Stimulated activated naive B cell treated with anti-CD40 and anti-IgM and Interleukin-4, amounts not matched to agents 10 μg/mL and 1 μg/mL and 100 μg/mL, for 72 hours (primary cell): ENCODE data around the gene MC2R.
"Not testable (repeated sequence)": the region's sequence is repeated elsewhere in the genome, so short reads cannot be mapped to it uniquely, and the experiment has no call there.

Experiments
- ATAC-seq, 2 donors: fragments of 150-1000 bp; cut with Tn5 transposase; replicated peaks; 2 replicates each; pipeline ENCODE4 v1.10.0; 2021; ENCODE audit warnings: moderate library complexity in 1 of 2
- DNase-seq: peaks from one replicate; pipeline ENCODE4 v3.0.0; 2021
- H3K27ac Mint-ChIP-seq: one replicate; pipeline ENCODE4 v1.8.0; 2022; ENCODE audit warnings: mild to moderate bottlenecking, mixed read lengths
- H3K27me3 Mint-ChIP-seq, 2 donors: one replicate each; pipeline ENCODE4 v1.8.0; 2022; ENCODE audit warnings: mixed read lengths in 2 of 2
- H3K36me3 Mint-ChIP-seq, 2 donors: one replicate each; pipeline ENCODE4 v1.8.0; 2022; ENCODE audit warnings: mixed read lengths in 2 of 2, mild to moderate bottlenecking in 1 of 2
- H3K4me1 Mint-ChIP-seq, 2 donors: one replicate each; pipeline ENCODE4 v1.8.0; 2022; ENCODE audit warnings: mixed read lengths in 2 of 2, mild to moderate bottlenecking in 1 of 2
- H3K4me3 Mint-ChIP-seq, 2 donors: one replicate each; pipeline ENCODE4 v1.8.0; 2022; ENCODE audit warnings: mild to moderate bottlenecking in 2 of 2, mixed read lengths in 2 of 2, moderate library complexity in 1 of 2
- H3K9me3 Mint-ChIP-seq, 2 donors: one replicate each; pipeline ENCODE4 v1.8.0; 2022; ENCODE audit warnings: mixed read lengths in 2 of 2, mild to moderate bottlenecking in 1 of 2

MC2R gene

GRCh38 chr18:13879492-13879891 lies 35.8 kb downstream of the MC2R start:
- H3K36me3 Mint-ChIP-seq = no peaks in the 10 kb centered on the region

GRCh38 chr18:13878857-13879256 lies 36.5 kb downstream of the MC2R start:
- Mint-ChIP-seq H3K27ac (no peak overlapping the region), H3K27me3 (peaks cover 0 to 6% of the 10 kb centered on the region in 2 donors), H3K4me1 (no peaks in the 10 kb centered on the region), H3K9me3 (no peaks in the 10 kb centered on the region), H3K36me3 (no peaks in the 10 kb centered on the region), H3K4me3 (no peak overlapping the region)
- DNase-seq (no peak), ATAC-seq (no peak)

More at GRCh38 chr18:13879492-13879891, 35.8 kb downstream of the MC2R start:
- Mint-ChIP-seq H3K4me3 (no peak overlapping the region), H3K9me3 (no peaks in the 10 kb centered on the region), H3K27ac (no peak overlapping the region), H3K27me3 (peaks cover 3 to 9% of the 10 kb centered on the region in 2 donors), H3K4me1 (no peaks in the 10 kb centered on the region)
- no peak for DNase-seq
- no peak for ATAC-seq

- no peak for DNase-seq
- peaks cover 0 to 10% of the 10 kb centered on the region in 2 donors for H3K27me3 Mint-ChIP-seq
- no peaks in the 10 kb centered on the region for H3K4me1 Mint-ChIP-seq
- H3K27ac Mint-ChIP-seq = no peak overlapping the region
- no peaks in the 10 kb centered on the region for H3K36me3 Mint-ChIP-seq
- no peaks in the 10 kb centered on the region for H3K9me3 Mint-ChIP-seq
- no peak for ATAC-seq
- no peak overlapping the region for H3K4me3 Mint-ChIP-seq
Measured at GRCh38 chr18:13877157-13877556, 38.2 kb downstream of the MC2R start.

- H3K27ac Mint-ChIP-seq = no peak overlapping the region
- H3K27me3 Mint-ChIP-seq = peaks cover 9 to 27% of the 10 kb centered on the region in 2 donors
- no peak overlapping the region for H3K4me3 Mint-ChIP-seq
- no peaks in the 10 kb centered on the region for H3K9me3 Mint-ChIP-seq
- no peak for DNase-seq
- ATAC-seq = no peak
- H3K4me1 Mint-ChIP-seq = no peaks in the 10 kb centered on the region
- H3K36me3 Mint-ChIP-seq = no peaks in the 10 kb centered on the region
Measured at GRCh38 chr18:13874558-13874957, 40.8 kb downstream of the MC2R start.

GRCh38 chr18:13872932-13873331 lies 42.4 kb downstream of the MC2R start:
- Mint-ChIP-seq H3K4me1 (no peaks in the 10 kb centered on the region), H3K9me3 (no peaks in the 10 kb centered on the region), H3K27me3 (peaks cover 19 to 41% of the 10 kb centered on the region in 2 donors), H3K27ac (no peak overlapping the region), H3K36me3 (no peaks in the 10 kb centered on the region), H3K4me3 (no peak overlapping the region)
- no peak for DNase-seq
- no peak for ATAC-seq

GRCh38 chr18:13872373-13872772 lies 43.0 kb downstream of the MC2R start:
- no peaks in the 10 kb centered on the region for H3K9me3 Mint-ChIP-seq
- H3K36me3 Mint-ChIP-seq = no peaks in the 10 kb centered on the region
- H3K4me3 Mint-ChIP-seq = no peak overlapping the region
- DNase-seq (no peak), ATAC-seq (no peak)
- peaks cover 22 to 47% of the 10 kb centered on the region in 2 donors for H3K27me3 Mint-ChIP-seq
- H3K27ac Mint-ChIP-seq = no peak overlapping the region
- H3K4me1 Mint-ChIP-seq = no peaks in the 10 kb centered on the region

- ATAC-seq (no peak), DNase-seq (no peak)
- H3K27me3 Mint-ChIP-seq = peaks cover 26 to 54% of the 10 kb centered on the region in 2 donors
- no peaks in the 10 kb centered on the region for H3K4me1 Mint-ChIP-seq
- no peak overlapping the region for H3K27ac Mint-ChIP-seq
- H3K9me3 Mint-ChIP-seq = no peaks in the 10 kb centered on the region
- H3K4me3 Mint-ChIP-seq = no peak overlapping the region
- no peaks in the 10 kb centered on the region for H3K36me3 Mint-ChIP-seq
Measured at GRCh38 chr18:13871701-13872100, 43.6 kb downstream of the MC2R start.

DNA sequence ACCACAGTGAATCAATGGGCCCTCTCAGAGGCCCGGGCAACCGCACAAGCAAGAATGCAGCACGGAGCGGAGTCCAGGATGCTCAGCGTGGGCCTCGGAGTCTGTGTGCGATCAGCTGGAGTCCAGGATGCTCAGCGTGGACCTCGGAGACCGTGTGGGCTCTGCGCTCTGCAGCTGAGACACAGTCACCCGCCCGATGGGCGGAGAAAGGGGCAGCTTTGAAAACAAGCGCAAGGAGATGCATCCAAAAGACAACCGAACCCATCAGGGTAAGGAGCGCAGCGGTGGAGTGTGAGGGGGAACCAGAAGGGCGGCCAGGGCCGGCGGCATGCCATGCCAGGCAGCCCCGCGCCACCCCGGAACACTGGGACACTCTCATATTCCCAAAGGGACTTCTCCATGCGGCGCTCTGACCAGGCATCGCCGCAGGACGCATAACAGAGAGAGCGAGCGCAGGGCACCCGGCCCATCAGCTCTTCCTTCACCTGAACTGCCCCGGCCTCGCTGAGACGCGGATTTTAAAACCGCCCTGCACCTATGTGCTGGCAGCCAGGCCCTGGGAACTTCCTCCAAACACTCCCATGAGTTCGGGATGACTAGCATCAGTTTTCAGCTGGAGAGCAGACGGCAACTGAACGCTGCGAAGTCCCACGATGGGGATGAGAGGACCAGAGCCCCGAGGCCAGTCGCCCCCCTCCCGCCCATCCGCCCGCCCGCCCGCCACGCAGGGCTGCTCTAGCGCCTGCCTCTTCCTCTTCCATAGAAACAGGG lies 46.6 kb downstream of the MC2R start:
- peaks cover 33 to 62% of the 10 kb centered on the region in 2 donors for H3K27me3 Mint-ChIP-seq
- no peak overlapping the region for H3K27ac Mint-ChIP-seq
- H3K9me3 Mint-ChIP-seq = no peaks in the 10 kb centered on the region
- ATAC-seq = no peak
- H3K36me3 Mint-ChIP-seq = no peaks in the 10 kb centered on the region
- no peak for DNase-seq
- no peaks in the 10 kb centered on the region for H3K4me1 Mint-ChIP-seq
- H3K4me3 Mint-ChIP-seq = no peak overlapping the region

DNA sequence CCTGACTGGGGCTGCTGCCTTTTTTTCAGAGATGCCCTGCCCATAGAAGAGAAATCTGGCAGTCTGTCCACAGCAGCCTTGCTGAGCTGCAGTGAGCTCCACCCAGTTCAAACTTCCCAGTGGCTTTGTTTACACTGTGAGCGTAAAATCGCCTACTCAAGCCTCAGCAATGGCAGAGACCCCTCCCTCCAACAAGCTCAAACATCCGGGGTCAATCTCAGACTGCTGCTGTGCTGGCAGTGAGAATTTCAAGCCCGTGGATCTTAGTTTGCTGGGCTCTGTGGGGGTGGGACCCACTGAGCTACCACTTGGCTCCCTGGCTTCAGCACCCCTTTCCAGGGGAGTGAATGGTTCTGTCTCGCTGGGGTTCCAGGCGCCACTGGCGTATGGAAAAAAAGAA lies 52.4 kb downstream of the MC2R start:
- not testable (repeated sequence) for H3K4me1 Mint-ChIP-seq, DNase-seq, H3K27ac Mint-ChIP-seq, H3K4me3 Mint-ChIP-seq, ATAC-seq, H3K36me3 Mint-ChIP-seq
- H3K27me3 Mint-ChIP-seq = peaks cover 17 to 31% of the 10 kb centered on the region in 2 donors
- peaks cover 9 to 12% of the 10 kb centered on the region in 2 donors for H3K9me3 Mint-ChIP-seq

DNA sequence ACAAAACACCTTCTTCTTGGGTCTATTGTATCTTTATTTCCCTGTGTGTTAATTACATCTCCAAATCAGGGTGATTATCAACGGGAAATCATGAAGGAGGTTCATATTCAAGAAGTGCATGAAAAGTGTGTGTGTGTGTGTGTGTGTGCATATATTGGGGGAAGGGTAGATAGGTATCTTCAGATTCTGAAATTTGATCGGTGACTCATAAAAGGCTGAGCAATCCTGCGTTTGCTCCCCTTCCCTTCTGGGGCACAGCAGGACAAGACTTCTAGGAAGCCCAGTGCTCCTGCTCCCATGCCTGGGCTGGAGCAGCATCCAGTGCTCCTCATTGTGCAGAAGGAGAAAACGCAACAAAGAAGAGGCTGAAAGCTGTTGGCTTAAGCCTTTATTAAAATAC lies 65.5 kb downstream of the MC2R start:
- peaks cover 31 to 37% of the 10 kb centered on the region in 2 donors for H3K9me3 Mint-ChIP-seq

DNA sequence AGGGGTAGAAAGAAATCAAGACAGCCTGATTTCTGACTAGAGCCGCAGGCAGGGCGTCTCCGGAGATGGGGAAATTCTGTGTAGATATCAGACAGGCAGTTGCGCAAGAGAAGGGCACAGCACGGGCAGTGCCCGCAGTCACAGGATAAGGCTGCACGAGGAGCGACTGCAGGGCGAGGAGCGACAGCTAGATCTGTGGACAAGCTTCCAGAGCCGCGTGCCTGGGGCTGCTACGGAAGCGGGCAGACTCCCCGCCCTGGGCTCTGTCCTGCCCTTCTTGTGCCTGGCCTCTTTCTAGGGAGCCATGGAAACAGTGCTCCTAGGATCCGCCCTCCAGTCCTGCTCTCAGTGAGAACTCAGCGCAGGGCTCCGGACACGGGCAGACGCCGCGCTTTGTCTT lies 78.8 kb downstream of the MC2R start:
- Mint-ChIP-seq H3K4me3 (no peak overlapping the region), H3K36me3 (no peaks in the 10 kb centered on the region), H3K9me3 (no peaks in the 10 kb centered on the region), H3K27ac (no peak overlapping the region), H3K27me3 (peaks cover 21 to 32% of the 10 kb centered on the region in 2 donors), H3K4me1 (no peaks in the 10 kb centered on the region)
- ATAC-seq = no peak
- DNase-seq = no peak

More for the DNA sequence above, 65.5 kb downstream of the MC2R start:
- no peak overlapping the region for H3K27ac Mint-ChIP-seq
- ATAC-seq (no peak), DNase-seq (no peak)
- no peaks in the 10 kb centered on the region for H3K4me1 Mint-ChIP-seq
- no peak overlapping the region for H3K4me3 Mint-ChIP-seq
- peaks cover 0 to 14% of the 10 kb centered on the region in 2 donors for H3K27me3 Mint-ChIP-seq
- no peaks in the 10 kb centered on the region for H3K36me3 Mint-ChIP-seq

DNA sequence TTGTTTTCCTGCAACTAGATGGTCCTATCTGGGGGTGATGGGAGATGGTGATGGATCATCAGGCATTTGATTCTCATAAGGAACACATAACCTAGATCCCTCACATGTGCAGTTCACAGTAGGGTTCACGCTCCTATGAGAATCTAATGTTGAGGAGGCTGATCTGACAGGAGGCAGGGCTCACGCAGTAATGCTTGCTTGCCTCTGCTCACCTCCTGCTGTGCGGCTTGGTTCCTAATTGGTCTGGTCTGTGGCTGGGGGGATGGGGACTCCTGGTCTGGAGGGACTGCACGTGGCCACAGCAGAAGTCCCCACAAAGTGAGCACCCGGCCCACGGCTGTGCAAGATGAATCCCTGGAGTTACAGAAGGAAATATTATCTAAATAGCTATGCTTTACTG lies 80.1 kb downstream of the MC2R start:
- Mint-ChIP-seq H3K9me3 (peaks cover 0 to 2% of the 10 kb centered on the region in 2 donors), H3K4me3 (no peak overlapping the region), H3K27ac (no peak overlapping the region), H3K27me3 (peaks cover 31 to 34% of the 10 kb centered on the region in 2 donors), H3K36me3 (no peaks in the 10 kb centered on the region), H3K4me1 (no peaks in the 10 kb centered on the region)
- no peak for ATAC-seq
- no peak for DNase-seq

- H3K27me3 Mint-ChIP-seq = peaks cover 26 to 28% of the 10 kb centered on the region in 2 donors
- no peak overlapping the region for H3K27ac Mint-ChIP-seq
- H3K4me1 Mint-ChIP-seq = no peaks in the 10 kb centered on the region
- no peaks in the 10 kb centered on the region for H3K36me3 Mint-ChIP-seq
- H3K4me3 Mint-ChIP-seq = no peak overlapping the region
- no peak for ATAC-seq
- peaks cover 0 to 2% of the 10 kb centered on the region in 2 donors for H3K9me3 Mint-ChIP-seq
- no peak for DNase-seq
Measured at GRCh38 chr18:13834496-13835015, 80.8 kb downstream of the MC2R start.
